ENCODE measurements around the gene SPATA2L. TPM values are rescaled to one million over a fixed set of nuclear protein-coding genes. Genes with fewer than 3 reads are reported as not detected.
"Not testable (repeated sequence)": the region's sequence is repeated elsewhere in the genome, so short reads cannot be mapped to it uniquely, and the experiment has no call there.

SPATA2L gene
- total RNA-seq, 1 donor from 2014 or later, result 24.0 TPM

DNA sequence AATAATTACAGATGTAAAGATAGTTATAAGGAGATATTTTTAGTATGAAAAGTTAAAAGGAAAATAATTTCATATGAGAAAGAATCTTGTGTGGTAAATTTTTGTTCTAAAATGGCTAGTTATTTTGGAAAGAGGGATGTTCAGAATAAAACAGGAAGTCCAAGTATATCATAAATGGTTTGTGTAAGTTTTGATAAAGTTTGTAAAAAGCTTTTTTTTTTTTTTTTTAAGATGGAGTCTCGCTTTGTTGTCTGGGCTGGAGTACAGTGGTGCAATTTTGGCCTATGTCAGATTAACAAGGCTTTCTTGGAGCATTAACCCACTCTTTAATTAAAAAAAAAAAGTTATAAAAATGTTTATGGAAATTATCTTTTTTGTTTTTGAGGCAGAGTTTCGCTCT is 23.2 kb downstream of the SPATA2L start:
- DNase-seq (ENCODE audit: low read depth), result no peak
- TF ChIP-seq, protein P1, sequence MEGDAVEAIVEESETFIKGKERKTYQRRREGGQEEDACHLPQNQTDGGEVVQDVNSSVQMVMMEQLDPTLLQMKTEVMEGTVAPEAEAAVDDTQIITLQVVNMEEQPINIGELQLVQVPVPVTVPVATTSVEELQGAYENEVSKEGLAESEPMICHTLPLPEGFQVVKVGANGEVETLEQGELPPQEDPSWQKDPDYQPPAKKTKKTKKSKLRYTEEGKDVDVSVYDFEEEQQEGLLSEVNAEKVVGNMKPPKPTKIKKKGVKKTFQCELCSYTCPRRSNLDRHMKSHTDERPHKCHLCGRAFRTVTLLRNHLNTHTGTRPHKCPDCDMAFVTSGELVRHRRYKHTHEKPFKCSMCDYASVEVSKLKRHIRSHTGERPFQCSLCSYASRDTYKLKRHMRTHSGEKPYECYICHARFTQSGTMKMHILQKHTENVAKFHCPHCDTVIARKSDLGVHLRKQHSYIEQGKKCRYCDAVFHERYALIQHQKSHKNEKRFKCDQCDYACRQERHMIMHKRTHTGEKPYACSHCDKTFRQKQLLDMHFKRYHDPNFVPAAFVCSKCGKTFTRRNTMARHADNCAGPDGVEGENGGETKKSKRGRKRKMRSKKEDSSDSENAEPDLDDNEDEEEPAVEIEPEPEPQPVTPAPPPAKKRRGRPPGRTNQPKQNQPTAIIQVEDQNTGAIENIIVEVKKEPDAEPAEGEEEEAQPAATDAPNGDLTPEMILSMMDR (IDR thresholded peaks at IDR 0.05; ENCODE audit: insufficient read depth, low read length, poor library complexity, severe bottlenecking), result no peak
- H3K36me3 ChIP-seq (ENCODE audit: control insufficient read depth, insufficient read depth, low read length), result no peaks in the 10 kb centered on the region
- H3K4me3 ChIP-seq (ENCODE audit: low read depth, low read length), result no peak overlapping the region
- no peaks in the 10 kb centered on the region for H3K27me3 ChIP-seq (ENCODE audit: control insufficient read depth, insufficient read depth, low read length)

DNA sequence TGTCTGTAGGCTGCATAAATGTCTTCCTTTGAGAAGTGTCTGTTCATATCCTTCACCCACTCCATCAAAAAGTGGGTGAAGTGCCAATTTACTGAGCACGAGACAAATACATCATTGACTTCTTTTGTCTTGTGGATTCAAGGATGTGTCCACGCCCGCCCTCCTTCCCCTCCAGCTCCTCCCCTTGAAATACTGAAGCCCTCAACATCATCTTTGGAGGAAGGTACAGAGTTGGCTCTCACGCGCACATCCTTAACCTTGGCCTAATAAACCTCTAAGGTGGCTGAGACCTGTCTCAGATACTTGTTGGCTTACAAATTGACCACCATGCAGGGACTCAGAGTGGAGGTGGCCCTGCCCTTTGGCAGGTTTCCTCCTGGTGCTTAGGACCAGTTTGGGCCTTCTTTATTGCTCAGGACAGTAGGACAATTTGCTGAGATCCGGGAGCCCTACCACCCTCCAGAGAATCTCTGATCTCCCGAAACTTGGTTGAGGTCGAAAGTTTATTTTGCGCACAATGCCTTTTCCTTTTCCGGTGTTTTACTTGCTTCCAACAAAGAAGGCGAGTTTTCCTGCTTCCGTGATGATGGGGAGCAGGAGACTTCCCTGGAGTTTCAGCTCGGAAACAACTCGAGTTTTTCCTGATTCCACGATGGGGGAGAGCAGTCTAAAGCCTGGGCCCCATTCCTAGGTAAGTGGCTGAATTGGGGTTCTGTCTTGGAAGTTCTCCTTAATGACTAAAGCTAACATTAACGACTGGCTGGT is 29.1 kb downstream of the SPATA2L start:
- H3K4me3 ChIP-seq (ENCODE audit: low read depth, low read length), result no peak overlapping the region
- DNase-seq (ENCODE audit: low read depth), result no peak
- no peaks in the 10 kb centered on the region for H3K27me3 ChIP-seq (ENCODE audit: control insufficient read depth, insufficient read depth, low read length)
- TF ChIP-seq, protein P1 (IDR thresholded peaks at IDR 0.05; ENCODE audit: insufficient read depth, low read length, poor library complexity, severe bottlenecking), result no peak
- no peaks in the 10 kb centered on the region for H3K36me3 ChIP-seq (ENCODE audit: control insufficient read depth, insufficient read depth, low read length)

DNA sequence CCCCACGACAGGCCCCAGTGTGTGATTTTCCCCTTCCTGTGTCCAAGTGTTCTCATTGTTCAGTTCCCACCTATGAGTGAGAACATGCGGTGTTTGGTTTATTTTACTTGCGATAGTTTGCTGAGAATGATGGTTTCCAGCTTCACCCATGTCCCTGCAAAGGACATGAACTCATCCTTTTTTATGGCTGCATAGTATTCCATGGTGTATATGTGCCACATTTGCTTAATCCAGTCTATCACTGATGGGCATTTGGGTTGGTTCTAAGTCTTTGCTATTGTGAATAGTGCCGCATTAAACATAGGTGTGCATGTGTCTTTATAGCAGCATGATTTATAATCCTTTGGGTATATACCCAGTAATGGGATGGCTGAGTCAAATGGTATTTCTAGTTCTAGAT is 29.9 kb downstream of the SPATA2L start:
- not testable (repeated sequence) for H3K36me3 ChIP-seq (ENCODE audit: control insufficient read depth, insufficient read depth, low read length); H3K27me3 ChIP-seq (ENCODE audit: control insufficient read depth, insufficient read depth, low read length); DNase-seq (ENCODE audit: low read depth); H3K4me3 ChIP-seq (ENCODE audit: low read depth, low read length)

DNA sequence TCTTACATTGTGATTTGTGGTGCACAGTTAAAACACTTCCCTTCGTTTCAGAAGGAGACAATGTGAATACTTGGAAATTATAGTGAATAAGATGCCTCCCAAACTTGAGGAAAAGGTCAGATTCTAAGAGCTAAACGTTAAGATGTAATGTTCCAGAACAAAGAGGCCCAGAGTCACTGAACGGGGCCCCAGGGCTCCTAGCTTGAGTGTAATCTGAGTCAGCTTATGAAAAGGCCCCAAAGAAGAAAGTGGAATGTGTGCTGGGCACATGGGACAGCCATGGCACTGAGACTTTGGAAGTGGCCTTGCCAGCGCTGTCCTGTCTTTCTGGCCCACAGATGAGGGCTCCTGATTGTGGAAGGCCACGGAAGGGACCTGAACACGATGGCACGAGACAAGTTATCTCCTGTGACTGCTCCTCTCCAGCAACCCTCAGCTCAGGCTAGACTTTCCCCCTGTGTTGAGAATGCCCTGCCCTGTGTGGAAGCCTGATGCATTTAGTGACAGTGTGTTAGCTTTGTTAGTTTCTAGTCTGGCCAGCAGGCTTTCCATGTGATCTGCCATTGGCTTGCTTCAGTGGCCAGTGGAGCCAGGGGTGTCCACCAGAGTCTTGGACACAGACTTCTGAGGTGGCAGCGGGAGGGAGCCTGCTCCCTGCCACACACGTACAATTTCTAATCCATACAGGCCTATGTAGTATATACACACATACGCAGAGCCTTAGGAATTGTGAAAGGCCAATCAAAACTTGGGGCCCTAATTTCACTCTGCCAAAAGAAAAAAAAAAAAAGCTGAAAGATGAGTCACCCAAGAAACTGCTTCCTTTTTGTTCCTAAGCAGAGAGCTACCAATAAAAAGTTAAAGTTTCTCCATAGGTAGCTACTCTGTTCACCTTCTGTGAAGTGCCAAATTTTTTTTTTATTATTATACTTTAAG is 30.7 kb downstream of the SPATA2L start:
- TF ChIP-seq, protein P1 (IDR thresholded peaks at IDR 0.05; ENCODE audit: insufficient read depth, low read length, poor library complexity, severe bottlenecking), result no peak
- no peaks in the 10 kb centered on the region for H3K27me3 ChIP-seq (ENCODE audit: control insufficient read depth, insufficient read depth, low read length)
- DNase-seq (ENCODE audit: low read depth), result no peak
- no peak overlapping the region for H3K4me3 ChIP-seq (ENCODE audit: low read depth, low read length)
- H3K36me3 ChIP-seq (ENCODE audit: control insufficient read depth, insufficient read depth, low read length), result no peaks in the 10 kb centered on the region

DNA sequence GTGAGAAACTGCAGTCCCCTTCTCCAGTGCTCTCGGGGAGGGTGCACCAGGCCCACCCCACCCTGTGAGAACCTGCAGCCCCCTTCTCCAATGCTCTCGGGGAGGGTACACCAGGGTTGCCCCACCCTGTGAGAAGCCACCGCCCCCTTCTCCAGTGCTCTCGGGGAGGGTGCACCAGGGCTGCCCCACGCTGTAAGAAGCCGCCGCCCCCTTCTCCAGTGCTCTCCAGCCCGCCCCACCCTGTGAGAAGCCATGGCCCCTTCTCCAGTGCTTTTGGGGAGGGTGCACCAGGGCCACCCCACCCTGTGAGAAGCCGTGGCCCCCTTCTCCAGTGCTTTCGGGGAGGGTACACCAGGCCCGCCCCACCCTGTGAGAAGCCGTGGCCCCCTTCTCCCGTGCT is 31.8 kb downstream of the SPATA2L start:
- TF ChIP-seq, protein P1 (IDR thresholded peaks at IDR 0.05; ENCODE audit: insufficient read depth, low read length, poor library complexity, severe bottlenecking), result no peak
- Histone ChIP-seq H3K27me3 (ENCODE audit: control insufficient read depth, insufficient read depth, low read length) (no peaks in the 10 kb centered on the region), H3K36me3 (ENCODE audit: control insufficient read depth, insufficient read depth, low read length) (no peaks in the 10 kb centered on the region), H3K4me3 (ENCODE audit: low read depth, low read length) (no peak overlapping the region)
- DNase-seq (ENCODE audit: low read depth), result no peak

DNA sequence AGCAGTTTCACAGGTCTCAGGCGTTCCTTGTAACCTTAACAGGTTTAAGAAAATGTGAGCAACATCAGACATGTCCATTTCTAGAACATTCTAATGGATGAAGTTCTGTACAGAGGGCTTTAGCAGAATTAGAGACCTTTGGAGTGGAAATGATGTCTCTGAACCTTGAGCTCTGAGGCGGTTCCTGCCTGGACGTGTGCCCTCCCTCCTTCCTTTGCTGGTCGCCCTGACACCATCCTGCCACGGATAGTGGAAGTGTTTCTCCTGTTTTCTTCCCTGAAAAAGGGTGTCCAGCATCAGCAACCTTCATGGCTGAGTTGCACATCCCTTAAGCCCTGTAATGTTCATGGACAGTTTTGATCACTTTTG is 32.7 kb downstream of the SPATA2L start:
- TF ChIP-seq, protein P1 (IDR thresholded peaks at IDR 0.05; ENCODE audit: insufficient read depth, low read length, poor library complexity, severe bottlenecking), result no peak
- H3K27me3 ChIP-seq (ENCODE audit: control insufficient read depth, insufficient read depth, low read length), result no peaks in the 10 kb centered on the region
- peaks cover 1% of the 10 kb centered on the region for H3K36me3 ChIP-seq (ENCODE audit: control insufficient read depth, insufficient read depth, low read length)
- no peak for DNase-seq (ENCODE audit: low read depth)
- H3K4me3 ChIP-seq (ENCODE audit: low read depth, low read length), result no peak overlapping the region
